HepG2 (cell line): ENCODE data around the gene ATP6V1F. TPM values are rescaled to one million over a fixed set of nuclear protein-coding genes. Genes with fewer than 3 reads are reported as not detected.

Source experiments
- ATAC-seq: fragments of 200-7000 bp; cut with Tn5 transposase; 3 replicates; pipeline ENCODE4 v1.9.1; 2020; ENCODE audit warnings: mild to moderate bottlenecking, moderate library complexity
- BruUV-seq: library from RNA; stranded (reverse); fragments of 400-500 nt; replicated peaks from 2 replicates; lab custom pipeline; 2021; lab: Mats Ljungman, UMichigan
- CTCF ChIA-PET: fragments of 300-600 bp; formaldehyde crosslinking; extraction: SDS; loops from one replicate; lab custom pipeline; 2021; ENCODE audit warnings: low total read pairs, inconsistent platforms, low intra/inter-chr PET ratio; lab: Yijun Ruan, JAX
- POLR2A ChIA-PET: fragments of 350-600 bp; sonication (Branson Sonifier 250); formaldehyde crosslinking; loops from one replicate; lab custom pipeline; 2020; ENCODE audit warnings: antibody characterized with exemption, inconsistent platforms; lab: Yijun Ruan, JAX
- DNase-seq: peaks from one replicate; pipeline ENCODE4 v3.0.0-alpha.2; 2015; ENCODE audit warnings: low spot score
- FAIRE-seq: peaks from 3 replicates; lab custom pipeline; 2011; peaks lifted over from hg19 to GRCh38; lab: Jason Lieb, UNC
- H2AFZ ChIP-seq: one replicate; pipeline ENCODE4 v1.6.1; 2011; ENCODE audit warnings: low read length, inconsistent platforms
- H3K27ac ChIP-seq: fragments of 300-600 bp; 3 replicates; pipeline ENCODE4 v1.8.0; 2011; ENCODE audit warnings: mixed run types, mild to moderate bottlenecking, mixed read lengths, low read length, inconsistent platforms; ENCODE audit not compliant: insufficient read depth; ENCODE audit errors: extremely low read length
- H3K27me3 ChIP-seq, 2 experiments: fragments of 200-600 bp in 1 of 2; 2 replicates in 1 of 2; 3 replicates in 1 of 2; pipeline versions ENCODE4 v1.6.0 to v1.8.0; 2011; ENCODE audit warnings: low read length in 2 of 2, mild to moderate bottlenecking in 2 of 2, moderate library complexity in 2 of 2, inconsistent platforms in 1 of 2; ENCODE audit not compliant: insufficient read depth in 2 of 2, control insufficient read depth in 1 of 2
- H3K36me3 ChIP-seq, 2 experiments: fragments of 200-600 bp in 1 of 2; replicated peaks in 1 of 2; 2 replicates in 1 of 2; 3 replicates in 1 of 2; pipeline versions ENCODE4 v1.5.1 to v1.8.0; 2011; ENCODE audit warnings: low read length in 2 of 2, inconsistent platforms in 1 of 2; ENCODE audit not compliant: insufficient read depth in 2 of 2, control insufficient read depth in 1 of 2
- H3K4me1 ChIP-seq: 2 replicates; pipeline ENCODE4 v1.5.1; 2012; ENCODE audit warnings: low read length, inconsistent platforms; ENCODE audit not compliant: insufficient read depth
- H3K4me2 ChIP-seq: 2 replicates; pipeline ENCODE4 v1.6.0; 2011; ENCODE audit warnings: low read depth, low read length, inconsistent platforms
- H3K4me3 ChIP-seq, 3 experiments: fragments of 200-600 bp in 1 of 3; sonication (generic), shearing (Covaris generic) in 1 of 3; replicated peaks in 1 of 3; 2 replicates each; pipeline ENCODE4 v1.5.1; 2011 to 2016; ENCODE audit warnings: low read length in 3 of 3, inconsistent platforms in 2 of 3, low read depth in 2 of 3, mild to moderate bottlenecking in 2 of 3, control low read depth in 1 of 3, mixed read lengths in 1 of 3; ENCODE audit not compliant: insufficient read depth in 1 of 3
- H3K79me2 ChIP-seq: one replicate; pipeline ENCODE4 v1.6.1; 2011; ENCODE audit warnings: low read length, inconsistent platforms; ENCODE audit not compliant: insufficient read depth
- H3K9ac ChIP-seq: 2 replicates; pipeline ENCODE4 v1.6.0; 2011; ENCODE audit warnings: mild to moderate bottlenecking, low read depth, low read length, inconsistent platforms; ENCODE audit not compliant: insufficient read depth
- H3K9me3 ChIP-seq: 2 replicates; pipeline ENCODE4 v1.5.1; 2012; ENCODE audit warnings: mild to moderate bottlenecking, low read length
- H4K20me1 ChIP-seq: 2 replicates; pipeline ENCODE4 v1.6.0; 2011; ENCODE audit warnings: inconsistent platforms, mild to moderate bottlenecking, low read length, moderate library complexity; ENCODE audit not compliant: insufficient read depth
- AKAP8 ChIP-seq: sonication (generic); formaldehyde crosslinking; IDR thresholded peaks from 2 replicates; pipeline ENCODE4 v1.5.1; 2020; ENCODE audit warnings: mild to moderate bottlenecking, missing genetic modification reagents
- ARID2 ChIP-seq: sonication (generic); formaldehyde crosslinking; IDR thresholded peaks from 2 replicates; pipeline ENCODE4 v1.8.1; 2022; ENCODE audit warnings: mild to moderate bottlenecking, missing genetic modification reagents, borderline replicate concordance
- SMC3 ChIP-seq: IDR thresholded peaks from 2 replicates; pipeline ENCODE4 v1.6.1; 2011; ENCODE audit warnings: low read length, improper control_type of control experiment
- SOX6 ChIP-seq, 2 experiments: fragments of 450-650 bp in 1 of 2; sonication (generic) in 1 of 2; formaldehyde crosslinking in 1 of 2; IDR thresholded peaks; 2 replicates each; pipeline versions ENCODE4 v1.4.0 to v1.6.1; 2017 to 2020; ENCODE audit warnings: antibody characterized with exemption in 1 of 2, mild to moderate bottlenecking in 1 of 2, missing genetic modification reagents in 1 of 2
- SRSF1 ChIP-seq: fragments of 200-400 bp; formaldehyde crosslinking; optimal IDR thresholded peaks from 2 replicates; pipeline ENCODE3; 2017; ENCODE audit warnings: mild to moderate bottlenecking, low read depth, low read length, moderate library complexity
- ZNF543 ChIP-seq: sonication (generic); formaldehyde crosslinking; IDR thresholded peaks from 2 replicates; pipeline ENCODE4 v1.4.0; 2020; ENCODE audit warnings: mild to moderate bottlenecking, missing genetic modification reagents
- WGBS: methylation state at CpG from one replicate; pipeline ENCODE4 v1.1.6; 2017; ENCODE audit warnings: low lambda C conversion rate; 5-methylcytosine and 5-hydroxymethylcytosine counted together
- in situ Hi-C: cut with HindIII; loops from 2 replicates; pipeline ENCODE4 v1.10.0; 2017; ENCODE audit warnings: low pct_unique_long_range_greater_than_20kb; ENCODE audit not compliant: extremely low pct_ligation_motif_present
- intact Hi-C: fragments of 100-400 bp; cut with micrococcal nuclease; formaldehyde crosslinking; loops from one replicate; pipeline ENCODE4 v1.10.0; 2022; ENCODE audit not compliant: unreplicated experiment
- polyA plus RNA-seq, 8 experiments: library from polyadenylated mRNA; depleted of rRNA in 3 of 8; stranded (reverse) in 7 of 8; unstranded in 1 of 8; fragments of >200 nt; fragmentation: Illumina TruSeq in 4 of 8; extraction: Trizol in 4 of 8; gene quantifications; 2 replicates each; pipeline versions ENCODE4 v1.2.1 to v1.2.3, GENCODE V29; 2011 to 2016; ENCODE audit warnings: low read depth in 4 of 8, missing spikeins in 1 of 8, mixed read lengths in 1 of 8; ENCODE audit not compliant: insufficient read depth in 1 of 8
- total RNA-seq, 5 experiments: library from RNA; depleted of rRNA; stranded (reverse); fragments of >200 nt; fragmentation: Illumina TruSeq; extraction: Trizol; gene quantifications; 2 replicates each; pipeline ENCODE4 v1.2.3, GENCODE V29; 2016; ENCODE audit warnings: low read depth in 1 of 5
- TF ChIP-seq, protein P1 (sequence below): sonication (generic); formaldehyde crosslinking; IDR thresholded peaks from 2 replicates; pipeline ENCODE4 v1.8.1; 2022; ENCODE audit warnings: mild to moderate bottlenecking, missing genetic modification reagents
- TF ChIP-seq, protein P2 (sequence below): IDR thresholded peaks from 2 replicates; pipeline ENCODE4 v1.6.1; 2012; ENCODE audit warnings: low read depth, low read length, improper control_type of control experiment
- TF ChIP-seq, protein P3 (sequence below), 2 experiments: sonication (generic) in 1 of 2; formaldehyde crosslinking in 1 of 2; IDR thresholded peaks; 2 replicates each; pipeline versions ENCODE4 v1.4.0 to v1.6.1; 2018 to 2020; ENCODE audit warnings: missing genetic modification reagents in 2 of 2, borderline replicate concordance in 1 of 2, low read depth in 1 of 2, mild to moderate bottlenecking in 1 of 2, missing biosample characterization in 1 of 2
- TF ChIP-seq, protein P4 (sequence below): sonication (generic); formaldehyde crosslinking; IDR thresholded peaks from 2 replicates; pipeline ENCODE4 v1.5.0; 2020; ENCODE audit warnings: mild to moderate bottlenecking, missing genetic modification reagents, moderate library complexity
- TF ChIP-seq, protein P5 (sequence below): sonication (generic); formaldehyde crosslinking; IDR thresholded peaks from 2 replicates; pipeline ENCODE4 v1.8.1; 2023; ENCODE audit warnings: mild to moderate bottlenecking, moderate library complexity, missing genetic modification reagents

The ATP6V1F gene
- total and polyA plus RNA-seq, 2 of the 13 experiments (the other 11 are each of a cell fraction or from before 2014, with no cell fraction given), result 87.2 to 132 TPM

DNA sequence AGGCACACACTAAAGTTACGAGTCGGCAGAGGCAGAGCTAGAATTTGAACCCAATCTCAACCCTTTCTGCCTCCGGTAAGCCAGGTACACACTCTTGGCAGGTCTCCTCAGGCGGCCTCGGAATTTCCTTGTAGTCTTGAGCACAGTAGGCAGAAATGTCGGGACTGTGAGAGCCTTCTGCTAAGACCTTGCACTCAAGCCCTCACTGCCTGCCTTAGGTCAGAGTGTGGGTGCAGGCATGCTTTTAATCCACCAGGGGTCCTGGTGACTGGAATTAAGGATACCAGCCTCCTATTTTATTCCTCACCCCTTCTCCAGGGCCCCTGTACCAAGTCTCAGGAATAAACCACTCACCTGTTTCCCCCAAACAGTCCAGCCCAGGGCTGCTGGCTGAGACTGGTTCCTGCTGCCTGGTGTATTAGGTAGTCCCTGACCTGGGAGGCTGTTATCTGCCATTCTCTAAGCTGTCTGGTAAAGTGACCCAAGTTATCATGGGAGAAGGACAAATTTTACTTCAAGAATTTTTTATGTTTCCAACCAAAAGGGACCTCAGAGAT, 855 bp downstream of the ATP6V1F start:
- WGBS, result 0% methylated on average over 3 of the region's 6 CpGs
- Histone ChIP-seq H3K4me3 (peak overlapping the region; percentile 72 to 91 (median 81)), H3K4me1 (peaks cover 29% of the 10 kb centered on the region), H3K27ac (peak overlapping the region; percentile 39), H2AFZ (peak overlapping the region; percentile 59), H3K9me3 (no peaks in the 10 kb centered on the region), H3K9ac (peak overlapping the region; percentile 76), H3K4me2 (peak overlapping the region; percentile 92), H3K36me3 (peaks cover 0 to 5% of the 10 kb centered on the region in 2 experiments; a peak in 2 of 5 replicates), H3K79me2 (peaks cover 11% of the 10 kb centered on the region)
- no TSS peak for BruUV-seq
- in situ Hi-C loops (no loop called here), intact Hi-C loops (loop anchor here (1.0 to 10.0 kb wide), 2 partner anchors 17 to 79 kb away; no protein-coding TSS in a partner anchor)
- DNase-seq, result peak; percentile 65
- CTCF ChIA-PET, result no interaction called here
- no peak for FAIRE-seq
- TF ChIP-seq ZNF543 (CRISPR knock-in tag) (peak; percentile 74), SOX6 (IDR thresholded peaks at IDR 0.05) (no peak), SOX6 (CRISPR knock-in tag; IDR thresholded peaks at IDR 0.05) (0 out of 2 replicates have a peak, but pooled peaks have one; percentile 1), SRSF1 (no peak), ARID2 (peak; percentile 17; the same call in 1 of the 2 replicates), AKAP8 (peak; percentile 35; the same call in 1 of the 2 replicates), SMC3 (peak; percentile 41)
- TF ChIP-seq, protein P1, sequence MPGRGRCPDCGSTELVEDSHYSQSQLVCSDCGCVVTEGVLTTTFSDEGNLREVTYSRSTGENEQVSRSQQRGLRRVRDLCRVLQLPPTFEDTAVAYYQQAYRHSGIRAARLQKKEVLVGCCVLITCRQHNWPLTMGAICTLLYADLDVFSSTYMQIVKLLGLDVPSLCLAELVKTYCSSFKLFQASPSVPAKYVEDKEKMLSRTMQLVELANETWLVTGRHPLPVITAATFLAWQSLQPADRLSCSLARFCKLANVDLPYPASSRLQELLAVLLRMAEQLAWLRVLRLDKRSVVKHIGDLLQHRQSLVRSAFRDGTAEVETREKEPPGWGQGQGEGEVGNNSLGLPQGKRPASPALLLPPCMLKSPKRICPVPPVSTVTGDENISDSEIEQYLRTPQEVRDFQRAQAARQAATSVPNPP (CRISPR knock-in tag), result no peak
- TF ChIP-seq, protein P2, sequence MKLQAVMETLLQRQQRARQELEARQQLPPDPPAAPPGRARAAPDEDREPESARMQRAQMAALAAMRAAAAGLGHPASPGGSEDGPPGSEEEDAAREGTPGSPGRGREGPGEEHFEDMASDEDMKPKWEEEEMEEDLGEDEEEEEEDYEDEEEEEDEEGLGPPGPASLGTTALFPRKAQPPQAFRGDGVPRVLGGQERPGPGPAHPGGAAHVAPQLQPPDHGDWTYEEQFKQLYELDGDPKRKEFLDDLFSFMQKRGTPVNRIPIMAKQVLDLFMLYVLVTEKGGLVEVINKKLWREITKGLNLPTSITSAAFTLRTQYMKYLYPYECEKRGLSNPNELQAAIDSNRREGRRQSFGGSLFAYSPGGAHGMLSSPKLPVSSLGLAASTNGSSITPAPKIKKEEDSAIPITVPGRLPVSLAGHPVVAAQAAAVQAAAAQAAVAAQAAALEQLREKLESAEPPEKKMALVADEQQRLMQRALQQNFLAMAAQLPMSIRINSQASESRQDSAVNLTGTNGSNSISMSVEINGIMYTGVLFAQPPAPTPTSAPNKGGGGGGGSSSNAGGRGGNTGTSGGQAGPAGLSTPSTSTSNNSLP, result peak; percentile 62; the same call in 1 of the 2 replicates
- TF ChIP-seq, protein P3, sequence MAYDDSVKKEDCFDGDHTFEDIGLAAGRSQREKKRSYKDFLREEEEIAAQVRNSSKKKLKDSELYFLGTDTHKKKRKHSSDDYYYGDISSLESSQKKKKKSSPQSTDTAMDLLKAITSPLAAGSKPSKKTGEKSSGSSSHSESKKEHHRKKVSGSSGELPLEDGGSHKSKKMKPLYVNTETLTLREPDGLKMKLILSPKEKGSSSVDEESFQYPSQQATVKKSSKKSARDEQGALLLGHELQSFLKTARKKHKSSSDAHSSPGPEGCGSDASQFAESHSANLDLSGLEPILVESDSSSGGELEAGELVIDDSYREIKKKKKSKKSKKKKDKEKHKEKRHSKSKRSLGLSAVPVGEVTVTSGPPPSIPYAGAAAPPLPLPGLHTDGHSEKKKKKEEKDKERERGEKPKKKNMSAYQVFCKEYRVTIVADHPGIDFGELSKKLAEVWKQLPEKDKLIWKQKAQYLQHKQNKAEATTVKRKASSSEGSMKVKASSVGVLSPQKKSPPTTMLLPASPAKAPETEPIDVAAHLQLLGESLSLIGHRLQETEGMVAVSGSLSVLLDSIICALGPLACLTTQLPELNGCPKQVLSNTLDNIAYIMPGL (CRISPR knock-in tag; IDR thresholded peaks at IDR 0.05; ENCODE audit: borderline replicate concordance in 1 of 2, low read depth in 1 of 2), result no peak
- TF ChIP-seq, protein P4, sequence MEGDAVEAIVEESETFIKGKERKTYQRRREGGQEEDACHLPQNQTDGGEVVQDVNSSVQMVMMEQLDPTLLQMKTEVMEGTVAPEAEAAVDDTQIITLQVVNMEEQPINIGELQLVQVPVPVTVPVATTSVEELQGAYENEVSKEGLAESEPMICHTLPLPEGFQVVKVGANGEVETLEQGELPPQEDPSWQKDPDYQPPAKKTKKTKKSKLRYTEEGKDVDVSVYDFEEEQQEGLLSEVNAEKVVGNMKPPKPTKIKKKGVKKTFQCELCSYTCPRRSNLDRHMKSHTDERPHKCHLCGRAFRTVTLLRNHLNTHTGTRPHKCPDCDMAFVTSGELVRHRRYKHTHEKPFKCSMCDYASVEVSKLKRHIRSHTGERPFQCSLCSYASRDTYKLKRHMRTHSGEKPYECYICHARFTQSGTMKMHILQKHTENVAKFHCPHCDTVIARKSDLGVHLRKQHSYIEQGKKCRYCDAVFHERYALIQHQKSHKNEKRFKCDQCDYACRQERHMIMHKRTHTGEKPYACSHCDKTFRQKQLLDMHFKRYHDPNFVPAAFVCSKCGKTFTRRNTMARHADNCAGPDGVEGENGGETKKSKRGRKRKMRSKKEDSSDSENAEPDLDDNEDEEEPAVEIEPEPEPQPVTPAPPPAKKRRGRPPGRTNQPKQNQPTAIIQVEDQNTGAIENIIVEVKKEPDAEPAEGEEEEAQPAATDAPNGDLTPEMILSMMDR (CRISPR knock-in tag), result peak; percentile 62
- TF ChIP-seq, protein P5, sequence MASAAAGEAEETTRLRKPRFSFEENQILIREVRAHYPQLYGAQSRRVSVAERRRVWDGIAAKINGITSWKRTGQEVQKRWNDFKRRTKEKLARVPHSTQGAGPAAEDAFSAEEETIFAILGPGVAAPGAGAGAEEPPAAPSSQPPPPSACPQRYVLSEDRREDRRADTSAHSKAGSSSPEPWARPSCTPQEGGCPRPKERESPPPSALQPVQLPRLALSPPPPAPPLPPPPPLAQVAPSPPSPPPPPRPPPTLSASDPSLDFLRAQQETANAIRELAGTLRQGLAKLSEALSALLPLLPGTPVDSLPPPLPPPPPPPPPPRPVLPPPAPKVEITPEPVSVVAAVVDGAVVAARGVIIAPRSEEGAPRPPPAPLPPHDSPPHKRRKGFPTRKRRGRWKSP, result no peak
- TF ChIP-seq, all 625 proteins: peak for 7
- POLR2A ChIA-PET, result interaction anchor here (0.8 to 2.5 kb wide), 6 partner anchors 10 to 191 kb away, joined by 3 to 12 read pairs (median 4); partner anchors contain the start of gene CALU
- ATAC-seq, result peak; percentile 85
- Histone ChIP-seq H3K27me3 (peaks cover 0 to 9% of the 10 kb centered on the region in 2 experiments; a peak in 4 of 5 replicates), H4K20me1 (no peaks in the 10 kb centered on the region; the same call in 1 of the 2 replicates)
